8988T (cell line): ENCODE measurements around the gene DBF4B.
A peak's percentile ranks its signal among the peaks of the same experiment; 100 is the strongest.

Source experiments
- DNase-seq: peaks from one replicate; pipeline ENCODE4 v3.0.0; 2011

Gene DBF4B

GRCh38 chr17:44779211-44780025 is 71.0 kb downstream of the DBF4B start:
- DNase-seq: peak; percentile 78

- DNase-seq: no peak
Measured at GRCh38 chr17:44780161-44780560, 71.7 kb downstream of the DBF4B start.

GRCh38 chr17:44780845-44781480 is 72.5 kb downstream of the DBF4B start:
- no peak for DNase-seq

GRCh38 chr17:44781551-44782325 is 73.3 kb downstream of the DBF4B start:
- DNase-seq: no peak

- no peak for DNase-seq
Measured at GRCh38 chr17:44782326-44782850, 73.9 kb downstream of the DBF4B start.

- no peak for DNase-seq
Measured at GRCh38 chr17:44785921-44786320, 77.5 kb downstream of the DBF4B start.

- DNase-seq: no peak
Measured at GRCh38 chr17:44786551-44787081, 78.2 kb downstream of the DBF4B start.

- DNase-seq: no peak
Measured at GRCh38 chr17:44787271-44787940, 78.9 kb downstream of the DBF4B start.

GRCh38 chr17:44788139-44788538 is 79.7 kb downstream of the DBF4B start:
- DNase-seq: no peak

- DNase-seq: no peak
Measured at GRCh38 chr17:44792276-44792675, 83.8 kb downstream of the DBF4B start.

GRCh38 chr17:44793885-44794842 is 85.7 kb downstream of the DBF4B start:
- no peak for DNase-seq

- DNase-seq: no peak
Measured at GRCh38 chr17:44794851-44795413, 86.5 kb downstream of the DBF4B start.

- no peak for DNase-seq
Measured at GRCh38 chr17:44795421-44795820, 87.0 kb downstream of the DBF4B start.

GRCh38 chr17:44795928-44796327 is 87.5 kb downstream of the DBF4B start:
- DNase-seq: no peak

GRCh38 chr17:44796731-44797130 is 88.3 kb downstream of the DBF4B start:
- DNase-seq: no peak

- DNase-seq: no peak
Measured at GRCh38 chr17:44797802-44798201, 89.3 kb downstream of the DBF4B start.

- DNase-seq: no peak
Measured at GRCh38 chr17:44798356-44798755, 89.9 kb downstream of the DBF4B start.
